HepG2 (cell line): Measurements from ENCODE around the gene TMEM14A. TPM values are rescaled to one million over a fixed set of nuclear protein-coding genes. Genes with fewer than 3 reads are reported as not detected.

ENCODE experiments used
- CEBPB ChIP-seq: IDR thresholded peaks from 2 replicates; pipeline ENCODE4 v1.6.1; 2011; ENCODE audit warnings: low read depth, low read length, improper control_type of control experiment, borderline replicate concordance
- HCFC1 ChIP-seq: fragments of 150-350 bp; IDR thresholded peaks from 2 replicates; pipeline ENCODE4 v1.6.1; 2014; ENCODE audit warnings: low read depth, low read length
- HOXA3 ChIP-seq: sonication (generic); formaldehyde crosslinking; IDR thresholded peaks from 2 replicates; pipeline ENCODE4 v1.5.0; 2020; ENCODE audit warnings: missing genetic modification reagents
- MAFF ChIP-seq: IDR thresholded peaks from 2 replicates; pipeline ENCODE4 v1.6.1; 2011; ENCODE audit warnings: low read depth, low read length, improper control_type of control experiment
- NBN ChIP-seq: fragments of 450-650 bp; conservative IDR thresholded peaks from 2 replicates; pipeline ENCODE4 v1.6.1; 2017
- NONO ChIP-seq, 2 experiments: fragments of 450-650 bp in 1 of 2; sonication (generic) in 1 of 2; formaldehyde crosslinking in 1 of 2; IDR thresholded peaks in 1 of 2; conservative IDR thresholded peaks in 1 of 2; 2 replicates each; pipeline versions ENCODE4 v1.6.1 to v1.8.0; 2017 to 2022; ENCODE audit warnings: mild to moderate bottlenecking in 1 of 2, missing genetic modification reagents in 1 of 2, moderate library complexity in 1 of 2
- PHF5A ChIP-seq: IDR thresholded peaks from one replicate; pipeline ENCODE4 v1.6.1; 2018; ENCODE audit warnings: low read depth, missing genetic modification reagents; ENCODE audit not compliant: unreplicated experiment
- RBM22 ChIP-seq: fragments of 200-400 bp; formaldehyde crosslinking; optimal IDR thresholded peaks from 2 replicates; pipeline ENCODE3; 2017; ENCODE audit warnings: mild to moderate bottlenecking, low read length, moderate library complexity
- RFXAP ChIP-seq: sonication (generic); formaldehyde crosslinking; IDR thresholded peaks from 2 replicates; pipeline ENCODE4 v1.4.0; 2020; ENCODE audit warnings: missing genetic modification reagents, borderline replicate concordance
- TBX3 ChIP-seq: fragments of 450-650 bp; IDR thresholded peaks from 2 replicates; pipeline ENCODE4 v1.6.1; 2017; ENCODE audit warnings: antibody characterized with exemption, mild to moderate bottlenecking, inconsistent platforms, borderline replicate concordance
- ZBTB42 ChIP-seq: sonication (generic); formaldehyde crosslinking; IDR thresholded peaks from 2 replicates; pipeline ENCODE4 v1.5.0; 2020; ENCODE audit warnings: mild to moderate bottlenecking, missing genetic modification reagents
- ZNF20 ChIP-seq: sonication (generic); formaldehyde crosslinking; IDR thresholded peaks from 2 replicates; pipeline ENCODE4 v1.4.0; 2020; ENCODE audit warnings: mild to moderate bottlenecking, moderate library complexity, missing genetic modification reagents
- ZNF282 ChIP-seq: fragments of 450-650 bp; IDR thresholded peaks from 2 replicates; pipeline ENCODE4 v1.6.1; 2018; ENCODE audit not compliant: partially characterized antibody
- ZNF33A ChIP-seq: sonication (generic); formaldehyde crosslinking; IDR thresholded peaks from 2 replicates; pipeline ENCODE4 v1.5.1; 2020; ENCODE audit warnings: missing genetic modification reagents, mild to moderate bottlenecking, moderate library complexity, borderline replicate concordance
- polyA plus RNA-seq, 8 experiments: library from polyadenylated mRNA; depleted of rRNA in 3 of 8; stranded (reverse) in 7 of 8; unstranded in 1 of 8; fragments of >200 nt; fragmentation: Illumina TruSeq in 4 of 8; extraction: Trizol in 4 of 8; gene quantifications; 2 replicates each; pipeline versions ENCODE4 v1.2.1 to v1.2.3, GENCODE V29; 2011 to 2016; ENCODE audit warnings: low read depth in 4 of 8, missing spikeins in 1 of 8, mixed read lengths in 1 of 8; ENCODE audit not compliant: insufficient read depth in 1 of 8
- total RNA-seq, 5 experiments: library from RNA; depleted of rRNA; stranded (reverse); fragments of >200 nt; fragmentation: Illumina TruSeq; extraction: Trizol; gene quantifications; 2 replicates each; pipeline ENCODE4 v1.2.3, GENCODE V29; 2016; ENCODE audit warnings: low read depth in 1 of 5
- TF ChIP-seq, protein P1 (sequence below): sonication (generic); formaldehyde crosslinking; IDR thresholded peaks from 2 replicates; pipeline ENCODE4 v1.5.1; 2020; ENCODE audit warnings: mild to moderate bottlenecking, moderate library complexity, missing genetic modification reagents
- TF ChIP-seq, protein P2 (sequence below): sonication (generic); formaldehyde crosslinking; IDR thresholded peaks from 2 replicates; pipeline ENCODE4 v1.4.0; 2020; ENCODE audit warnings: missing genetic modification reagents, borderline replicate concordance
- TF ChIP-seq, protein P3 (sequence below): sonication (generic); formaldehyde crosslinking; IDR thresholded peaks from 2 replicates; pipeline ENCODE4 v1.5.1; 2020; ENCODE audit warnings: mild to moderate bottlenecking, missing genetic modification reagents, borderline replicate concordance
- TF ChIP-seq, protein P4 (sequence below), 2 experiments: IDR thresholded peaks; 2 replicates each; pipeline ENCODE4 v1.6.1; 2011 to 2012; ENCODE audit warnings: low read length in 2 of 2, borderline replicate concordance in 1 of 2, low read depth in 1 of 2, mild to moderate bottlenecking in 1 of 2, moderate library complexity in 1 of 2

Gene TMEM14A
- total and polyA plus RNA-seq, 2 of the 13 experiments (the other 11 are each of a cell fraction or from before 2014, with no cell fraction given) = 24.6 to 73.7 TPM

DNA sequence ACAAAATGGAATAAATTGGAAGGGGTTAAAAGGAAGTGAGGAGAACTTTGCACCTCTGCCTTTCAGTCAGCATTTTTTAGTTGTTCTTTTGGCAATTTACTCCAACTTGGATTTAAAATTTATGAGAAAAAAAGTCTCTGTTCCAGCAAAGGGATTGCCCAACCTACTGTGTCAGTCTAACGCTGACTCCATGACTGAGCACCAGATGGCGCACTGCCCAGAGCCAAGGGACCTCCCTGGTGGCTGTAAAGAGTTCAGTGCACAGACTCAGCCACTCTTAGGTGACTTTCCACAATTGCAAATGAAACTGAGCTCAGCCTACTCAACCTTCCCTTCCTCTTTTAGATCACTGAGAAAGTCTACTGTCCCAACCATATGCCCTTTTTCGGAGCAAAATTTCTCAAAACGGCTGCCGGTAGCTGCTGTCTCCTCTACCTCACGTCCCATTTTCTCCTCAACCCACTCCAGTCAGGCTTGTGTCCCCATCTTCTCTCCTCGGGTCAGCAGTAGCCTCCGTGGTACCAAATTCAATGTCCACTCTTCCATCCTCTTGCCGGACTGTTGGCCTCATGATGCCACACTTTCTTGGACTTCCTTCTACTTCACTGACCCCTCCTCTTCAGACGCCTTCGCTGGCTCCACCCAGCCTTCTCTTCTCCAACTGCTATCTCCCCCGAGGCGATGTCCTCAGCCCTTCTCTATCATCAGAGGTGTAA, 53.7 kb downstream of the TMEM14A start (continued):
- TF ChIP-seq MAFF (no peak), NONO (IDR thresholded peaks at IDR 0.05) (no peak), NONO (CRISPR knock-in tag; conservative IDR thresholded peaks at IDR 0.05) (no peak), RFXAP (CRISPR knock-in tag) (peak; percentile 53; the same call in 1 of the 2 replicates), RBM22 (no peak), ZNF282 (no peak), PHF5A (no peak), HOXA3 (CRISPR knock-in tag) (peak; percentile 63), ZNF20 (CRISPR knock-in tag) (no peak), ZBTB42 (CRISPR knock-in tag) (no peak), ZNF33A (no peak), TBX3 (no peak), HCFC1 (no peak), NBN (no peak), CEBPB (peak; percentile 96)
- TF ChIP-seq, protein P1, sequence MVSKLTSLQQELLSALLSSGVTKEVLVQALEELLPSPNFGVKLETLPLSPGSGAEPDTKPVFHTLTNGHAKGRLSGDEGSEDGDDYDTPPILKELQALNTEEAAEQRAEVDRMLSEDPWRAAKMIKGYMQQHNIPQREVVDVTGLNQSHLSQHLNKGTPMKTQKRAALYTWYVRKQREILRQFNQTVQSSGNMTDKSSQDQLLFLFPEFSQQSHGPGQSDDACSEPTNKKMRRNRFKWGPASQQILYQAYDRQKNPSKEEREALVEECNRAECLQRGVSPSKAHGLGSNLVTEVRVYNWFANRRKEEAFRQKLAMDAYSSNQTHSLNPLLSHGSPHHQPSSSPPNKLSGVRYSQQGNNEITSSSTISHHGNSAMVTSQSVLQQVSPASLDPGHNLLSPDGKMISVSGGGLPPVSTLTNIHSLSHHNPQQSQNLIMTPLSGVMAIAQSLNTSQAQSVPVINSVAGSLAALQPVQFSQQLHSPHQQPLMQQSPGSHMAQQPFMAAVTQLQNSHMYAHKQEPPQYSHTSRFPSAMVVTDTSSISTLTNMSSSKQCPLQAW = peak; percentile 51; the same call in 1 of the 2 replicates
- TF ChIP-seq, protein P2, sequence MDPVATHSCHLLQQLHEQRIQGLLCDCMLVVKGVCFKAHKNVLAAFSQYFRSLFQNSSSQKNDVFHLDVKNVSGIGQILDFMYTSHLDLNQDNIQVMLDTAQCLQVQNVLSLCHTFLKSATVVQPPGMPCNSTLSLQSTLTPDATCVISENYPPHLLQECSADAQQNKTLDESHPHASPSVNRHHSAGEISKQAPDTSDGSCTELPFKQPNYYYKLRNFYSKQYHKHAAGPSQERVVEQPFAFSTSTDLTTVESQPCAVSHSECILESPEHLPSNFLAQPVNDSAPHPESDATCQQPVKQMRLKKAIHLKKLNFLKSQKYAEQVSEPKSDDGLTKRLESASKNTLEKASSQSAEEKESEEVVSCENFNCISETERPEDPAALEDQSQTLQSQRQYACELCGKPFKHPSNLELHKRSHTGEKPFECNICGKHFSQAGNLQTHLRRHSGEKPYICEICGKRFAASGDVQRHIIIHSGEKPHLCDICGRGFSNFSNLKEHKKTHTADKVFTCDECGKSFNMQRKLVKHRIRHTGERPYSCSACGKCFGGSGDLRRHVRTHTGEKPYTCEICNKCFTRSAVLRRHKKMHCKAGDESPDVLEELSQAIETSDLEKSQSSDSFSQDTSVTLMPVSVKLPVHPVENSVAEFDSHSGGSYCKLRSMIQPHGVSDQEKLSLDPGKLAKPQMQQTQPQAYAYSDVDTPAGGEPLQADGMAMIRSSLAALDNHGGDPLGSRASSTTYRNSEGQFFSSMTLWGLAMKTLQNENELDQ = no peak
- TF ChIP-seq, protein P3, sequence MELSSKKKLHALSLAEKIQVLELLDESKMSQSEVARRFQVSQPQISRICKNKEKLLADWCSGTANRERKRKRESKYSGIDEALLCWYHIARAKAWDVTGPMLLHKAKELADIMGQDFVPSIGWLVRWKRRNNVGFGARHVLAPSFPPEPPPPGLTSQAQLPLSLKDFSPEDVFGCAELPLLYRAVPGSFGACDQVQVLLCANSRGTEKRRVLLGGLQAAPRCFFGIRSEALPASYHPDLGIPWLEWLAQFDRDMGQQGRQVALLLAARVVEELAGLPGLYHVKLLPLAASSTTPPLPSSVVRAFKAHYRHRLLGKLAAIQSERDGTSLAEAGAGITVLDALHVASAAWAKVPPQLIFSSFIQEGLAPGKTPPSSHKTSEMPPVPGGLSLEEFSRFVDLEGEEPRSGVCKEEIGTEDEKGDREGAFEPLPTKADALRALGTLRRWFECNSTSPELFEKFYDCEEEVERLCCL (CRISPR knock-in tag) = no peak
- TF ChIP-seq, protein P4, sequence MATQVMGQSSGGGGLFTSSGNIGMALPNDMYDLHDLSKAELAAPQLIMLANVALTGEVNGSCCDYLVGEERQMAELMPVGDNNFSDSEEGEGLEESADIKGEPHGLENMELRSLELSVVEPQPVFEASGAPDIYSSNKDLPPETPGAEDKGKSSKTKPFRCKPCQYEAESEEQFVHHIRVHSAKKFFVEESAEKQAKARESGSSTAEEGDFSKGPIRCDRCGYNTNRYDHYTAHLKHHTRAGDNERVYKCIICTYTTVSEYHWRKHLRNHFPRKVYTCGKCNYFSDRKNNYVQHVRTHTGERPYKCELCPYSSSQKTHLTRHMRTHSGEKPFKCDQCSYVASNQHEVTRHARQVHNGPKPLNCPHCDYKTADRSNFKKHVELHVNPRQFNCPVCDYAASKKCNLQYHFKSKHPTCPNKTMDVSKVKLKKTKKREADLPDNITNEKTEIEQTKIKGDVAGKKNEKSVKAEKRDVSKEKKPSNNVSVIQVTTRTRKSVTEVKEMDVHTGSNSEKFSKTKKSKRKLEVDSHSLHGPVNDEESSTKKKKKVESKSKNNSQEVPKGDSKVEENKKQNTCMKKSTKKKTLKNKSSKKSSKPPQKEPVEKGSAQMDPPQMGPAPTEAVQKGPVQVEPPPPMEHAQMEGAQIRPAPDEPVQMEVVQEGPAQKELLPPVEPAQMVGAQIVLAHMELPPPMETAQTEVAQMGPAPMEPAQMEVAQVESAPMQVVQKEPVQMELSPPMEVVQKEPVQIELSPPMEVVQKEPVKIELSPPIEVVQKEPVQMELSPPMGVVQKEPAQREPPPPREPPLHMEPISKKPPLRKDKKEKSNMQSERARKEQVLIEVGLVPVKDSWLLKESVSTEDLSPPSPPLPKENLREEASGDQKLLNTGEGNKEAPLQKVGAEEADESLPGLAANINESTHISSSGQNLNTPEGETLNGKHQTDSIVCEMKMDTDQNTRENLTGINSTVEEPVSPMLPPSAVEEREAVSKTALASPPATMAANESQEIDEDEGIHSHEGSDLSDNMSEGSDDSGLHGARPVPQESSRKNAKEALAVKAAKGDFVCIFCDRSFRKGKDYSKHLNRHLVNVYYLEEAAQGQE (IDR thresholded peaks at IDR 0.05; ENCODE audit: borderline replicate concordance in 1 of 2, low read depth in 1 of 2, low read length in 2 of 2) = no peak
